Prostate gland (tissue), 2 donors: Measurements from ENCODE around the gene KRCC1.

ENCODE experiments used
- CTCF ChIP-seq, 4 experiments: fragments of 200-600 bp in 2 of 4; fragments of 450-650 bp in 2 of 4; sonication (generic) in 2 of 4; IDR thresholded peaks; 1 replicate in 3 of 4; 2 replicates in 1 of 4; pipeline ENCODE4 v1.5.1; 2016 to 2019; ENCODE audit warnings: antibody characterized with exemption in 4 of 4, mild to moderate bottlenecking in 2 of 4, moderate library complexity in 2 of 4
- POLR2A ChIP-seq: fragments of 450-650 bp; IDR thresholded peaks from one replicate; pipeline ENCODE4 v1.6.1; 2016; ENCODE audit warnings: antibody characterized with exemption, mild to moderate bottlenecking

- TF ChIP-seq POLR2A (no peak), CTCF (IDR thresholded peaks at IDR 0.05) (no peak)
These were observed 41.6 kb upstream of the KRCC1 start for GRCh38 chr2:88097192-88097591.
